Epithelial cell of proximal tubule (primary cell): Measurements from ENCODE around the gene KAZALD1. TPM values are rescaled to one million over a fixed set of nuclear protein-coding genes. Genes with fewer than 3 reads are reported as not detected.

ENCODE experiments used
- DNase-seq: peaks from one replicate; pipeline ENCODE4 v3.0.0-alpha.2; 2011; ENCODE audit warnings: low read depth
- H3K4me3 ChIP-seq: 2 replicates; pipeline ENCODE4 v1.5.1; 2011; ENCODE audit warnings: low read depth, mild to moderate bottlenecking, low read length
- CTCF ChIP-seq: conservative IDR thresholded peaks from 2 replicates; pipeline ENCODE4 v1.5.1; 2012; ENCODE audit warnings: low read depth, mild to moderate bottlenecking, low read length
- total RNA-seq: library from RNA; depleted of rRNA; stranded (reverse); fragments of >200 nt; gene quantifications from 2 replicates; pipeline ENCODE4 v1.2.3, GENCODE V29; 2015

Gene KAZALD1
- total RNA-seq, 1 donor from 2014 or later: 2.9 TPM

- DNase-seq: no peak
- TF ChIP-seq CTCF: no peak
- H3K4me3 ChIP-seq: no peak overlapping the region
Measured at GRCh38 chr10:101090597-101090996, 28.8 kb downstream of the KAZALD1 start.

- no peak for TF ChIP-seq CTCF
- H3K4me3 ChIP-seq: no peak overlapping the region
- no peak for DNase-seq
Measured at GRCh38 chr10:101091546-101092290, 29.9 kb downstream of the KAZALD1 start.

GRCh38 chr10:101092881-101093354 lies 31.1 kb downstream of the KAZALD1 start:
- TF ChIP-seq CTCF: no peak
- no peak for DNase-seq

GRCh38 chr10:101094121-101094879 lies 32.5 kb downstream of the KAZALD1 start:
- no peak for TF ChIP-seq CTCF
- DNase-seq: no peak
- H3K4me3 ChIP-seq: no peak overlapping the region

More at GRCh38 chr10:101092881-101093354, 31.1 kb downstream of the KAZALD1 start:
- no peak overlapping the region for H3K4me3 ChIP-seq

GRCh38 chr10:101095004-101095403 lies 33.2 kb downstream of the KAZALD1 start:
- H3K4me3 ChIP-seq: no peak overlapping the region
- DNase-seq: no peak
- no peak for TF ChIP-seq CTCF

GRCh38 chr10:101095550-101096213 lies 33.9 kb downstream of the KAZALD1 start:
- H3K4me3 ChIP-seq: no peak overlapping the region
- TF ChIP-seq CTCF: peak; percentile 87
- DNase-seq: no peak
